NCI-H2227 (cell line): ENCODE results near the gene MYO1B.
A peak's percentile ranks its signal among the peaks of the same experiment; 100 is the strongest.

Experiments
- DNase-seq: peaks from one replicate; lab custom pipeline; 2025; ENCODE audit not compliant: unreplicated experiment; lab: John Stamatoyannopoulos, UW

MYO1B gene

GRCh38 chr2:191245046-191245868 lies at the start of gene MYO1B:
MYO1B (plus strand) TSS chr2:191245404; CDS start chr2:191276896, 31,492 bp downstream.
- DNase-seq: peak; percentile 86

GRCh38 chr2:191197096-191197495 lies 48.1 kb upstream of the MYO1B start:
- DNase-seq: no peak

DNA sequence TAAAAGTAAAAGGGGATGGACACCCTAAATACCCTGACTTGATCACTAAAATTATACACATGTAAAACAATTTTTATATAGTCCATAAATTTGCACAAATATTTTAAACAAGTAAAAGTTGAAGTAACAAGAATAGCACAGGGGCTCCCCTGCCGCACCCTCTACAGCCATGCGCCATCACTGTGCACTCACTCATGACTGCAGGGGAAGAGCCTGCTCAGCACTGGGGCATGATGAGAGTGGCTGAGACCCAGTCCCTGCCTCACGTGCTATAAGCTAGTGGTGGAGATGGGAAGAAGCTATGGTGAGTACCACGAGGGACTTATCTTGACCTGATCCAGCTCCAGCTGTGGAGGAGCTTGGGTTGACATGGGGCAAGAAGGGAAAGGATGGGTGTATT lies 46.9 kb upstream of the MYO1B start:
- DNase-seq: no peak

- DNase-seq: no peak
Measured at GRCh38 chr2:191199929-191200512, 45.2 kb upstream of the MYO1B start.

DNA sequence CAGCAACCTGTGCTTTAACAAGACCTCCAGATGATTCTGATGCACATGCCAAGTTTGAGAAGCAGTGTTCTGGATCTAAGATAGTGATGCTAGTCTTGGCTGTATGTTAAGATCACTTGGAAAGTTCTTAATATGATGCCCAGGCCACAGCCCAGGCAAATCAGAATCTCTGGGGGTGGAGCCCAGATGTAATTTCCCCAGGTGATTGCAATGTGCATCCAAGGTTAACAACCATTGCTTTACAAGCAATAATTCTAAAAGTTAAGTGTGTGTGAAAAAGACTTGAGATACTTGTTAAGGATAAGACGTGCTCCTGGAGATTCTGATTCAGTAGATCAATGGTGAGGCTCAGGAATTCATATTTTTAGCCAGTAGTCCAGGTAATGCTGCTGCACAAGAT lies 44.3 kb upstream of the MYO1B start:
- no peak for DNase-seq

DNA sequence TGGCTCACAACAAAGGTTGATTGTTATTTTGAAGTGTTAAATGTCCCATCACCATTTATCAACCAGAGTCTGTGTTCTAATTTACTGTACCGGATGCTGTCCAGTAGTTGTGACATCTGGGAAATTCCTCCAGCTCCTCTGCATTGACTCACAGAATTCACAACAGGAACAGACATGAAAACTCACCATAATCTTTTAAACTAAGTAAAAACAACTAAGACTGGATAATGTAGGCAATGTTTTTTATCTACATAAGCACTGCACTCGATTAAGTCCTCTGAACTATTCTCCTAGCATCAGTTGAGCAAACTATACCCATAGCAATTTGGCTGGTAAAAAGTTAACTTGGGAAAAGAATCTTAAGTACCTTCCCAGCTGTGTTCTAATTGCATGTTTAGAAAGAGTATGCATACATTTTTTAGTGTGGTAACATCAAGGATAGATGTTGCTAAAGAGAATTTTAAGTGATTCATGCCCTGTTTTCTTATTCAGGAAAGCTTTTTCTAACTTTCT lies 42.9 kb upstream of the MYO1B start:
- DNase-seq: no peak

DNA sequence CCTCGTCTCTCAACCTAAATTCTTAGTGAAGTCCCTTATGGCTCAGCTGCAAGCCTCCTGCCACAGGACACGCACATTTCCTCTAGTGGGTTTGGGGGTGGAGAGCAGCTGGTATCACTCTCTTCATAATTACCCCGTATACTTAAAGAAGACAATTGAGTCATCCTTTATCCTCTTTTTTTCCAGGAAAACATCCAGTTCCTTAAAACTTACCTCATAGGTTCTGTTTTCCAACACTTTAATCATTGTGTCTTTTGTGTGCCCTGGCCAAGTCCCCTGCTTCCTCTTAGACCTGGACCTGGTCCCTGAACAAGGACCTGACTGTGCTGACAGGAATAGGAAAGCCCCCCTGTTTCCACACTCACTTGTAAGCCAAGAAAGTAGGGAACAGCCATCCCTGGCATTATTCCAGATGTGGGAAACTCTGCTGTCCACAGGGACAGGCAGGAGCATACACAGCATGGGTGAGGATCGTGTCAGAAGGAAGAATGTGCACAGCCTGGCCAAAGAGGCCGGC lies 42.3 kb upstream of the MYO1B start:
- no peak for DNase-seq

GRCh38 chr2:191204433-191204832 lies 40.8 kb upstream of the MYO1B start:
- DNase-seq: no peak

DNA sequence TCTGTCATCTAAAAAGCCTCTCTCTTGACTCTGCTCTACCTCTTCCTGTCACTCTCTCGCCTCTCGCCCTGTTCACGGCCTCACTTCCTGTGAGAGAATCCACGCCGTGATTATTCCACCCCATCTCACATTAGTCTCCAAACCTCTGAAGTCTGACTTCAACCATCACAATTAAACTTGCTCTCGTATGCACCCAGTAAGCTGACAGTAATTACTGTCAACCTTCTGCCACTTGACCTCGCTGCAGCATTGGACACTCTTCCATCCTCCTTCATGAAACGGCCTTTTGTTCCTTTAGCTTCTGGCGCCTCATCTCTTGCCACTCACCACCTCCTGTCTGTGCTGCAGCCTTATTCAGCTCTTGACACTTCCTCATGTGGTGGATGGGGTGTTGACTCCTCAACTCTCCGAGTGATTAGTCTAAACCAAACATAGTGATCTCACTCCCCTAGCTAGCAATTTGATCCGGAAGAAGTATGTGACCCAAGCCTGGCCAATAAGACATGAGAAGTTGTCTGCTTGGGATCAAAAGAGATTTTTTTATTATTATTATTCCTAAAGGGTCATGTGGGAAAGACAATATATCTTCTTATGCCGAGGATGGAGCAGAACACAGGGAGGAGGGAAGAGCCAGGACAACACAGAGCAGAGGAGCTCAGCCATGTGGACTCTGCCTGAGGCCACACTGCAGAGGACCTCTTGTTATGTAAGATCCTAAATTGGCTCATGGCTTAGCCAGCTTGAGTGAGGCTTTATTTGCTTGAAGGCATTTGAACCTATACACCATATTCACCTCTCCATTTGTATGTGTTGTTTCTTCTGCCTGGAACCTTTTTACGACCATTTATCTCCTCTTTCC lies 38.4 kb upstream of the MYO1B start:
- peak; percentile 76 for DNase-seq

- no peak for DNase-seq
Measured at GRCh38 chr2:191209340-191209739, 35.9 kb upstream of the MYO1B start.

DNA sequence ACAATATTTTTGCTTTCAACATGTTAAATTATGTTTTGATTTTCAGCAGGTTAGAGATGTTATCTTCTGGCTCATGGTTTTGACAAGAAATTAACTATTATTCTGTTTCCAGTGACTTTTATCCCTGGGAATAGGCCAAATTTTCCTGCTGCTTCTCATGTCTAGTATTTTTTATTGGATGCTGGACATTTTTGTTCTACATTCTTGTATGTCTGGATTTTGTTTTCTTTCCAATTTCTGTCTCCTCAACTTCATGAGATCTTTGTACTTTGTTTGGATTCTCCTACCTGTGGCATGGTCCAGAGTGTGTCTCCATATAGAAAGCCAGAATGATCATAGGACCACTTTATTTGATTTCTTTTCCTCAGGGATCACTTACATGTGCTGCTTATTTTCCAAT lies 33.1 kb upstream of the MYO1B start:
- no peak for DNase-seq

GRCh38 chr2:191213333-191213732 lies 31.9 kb upstream of the MYO1B start:
- no peak for DNase-seq

DNA sequence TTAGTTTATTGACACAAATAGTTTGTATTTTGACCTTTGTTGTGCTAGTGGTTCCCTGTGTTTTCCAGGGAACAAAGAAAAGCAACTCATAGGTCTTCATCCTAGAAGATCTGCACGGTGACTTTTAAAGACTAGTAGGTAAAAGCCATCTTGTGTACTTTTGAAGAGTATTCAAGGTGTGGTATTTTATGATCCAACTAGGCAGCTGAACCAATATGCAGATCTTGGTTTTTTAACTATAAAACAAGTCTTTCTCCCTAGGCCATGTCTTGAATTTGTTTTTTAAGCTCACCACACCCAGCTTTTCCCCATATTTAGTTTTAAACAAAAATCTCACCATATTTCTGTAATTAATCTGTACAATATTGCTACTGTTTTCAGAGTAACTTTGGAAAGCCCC lies 30.0 kb upstream of the MYO1B start:
- no peak for DNase-seq

- no peak for DNase-seq
Measured at GRCh38 chr2:191215666-191216065, 29.5 kb upstream of the MYO1B start.

- no peak for DNase-seq
Measured at GRCh38 chr2:191217580-191217979, 27.6 kb upstream of the MYO1B start.

DNA sequence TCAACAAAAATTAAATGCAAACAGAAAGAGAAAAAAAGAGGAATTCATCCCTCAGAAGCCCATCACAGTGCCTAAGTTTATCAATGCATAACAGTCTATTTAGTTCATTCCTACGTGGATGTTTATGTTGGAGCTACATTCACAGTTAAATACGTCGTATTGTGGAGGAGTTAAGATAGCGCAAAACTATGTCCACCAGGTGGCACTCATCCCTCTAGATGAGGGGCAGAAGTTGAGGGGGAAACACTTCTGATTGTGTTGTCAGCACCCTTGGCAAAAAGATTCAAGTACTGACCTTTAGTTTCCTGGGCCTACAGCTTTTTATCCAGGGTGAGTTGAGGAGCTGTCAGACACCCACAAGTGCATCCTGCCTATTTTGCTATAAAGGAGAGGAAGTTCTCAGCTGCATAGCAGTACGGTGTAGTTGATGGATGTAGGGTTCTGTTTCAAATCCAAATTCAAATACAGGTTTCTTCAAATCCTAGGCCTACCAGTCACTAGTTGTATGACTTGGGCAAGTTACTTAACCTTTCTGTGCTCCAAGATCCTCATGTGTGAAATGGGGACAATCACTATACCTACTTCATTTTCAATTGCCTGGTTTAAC lies 26.8 kb upstream of the MYO1B start:
- DNase-seq: peak; percentile 87

GRCh38 chr2:191220671-191221070 lies 24.5 kb upstream of the MYO1B start:
- no peak for DNase-seq

DNA sequence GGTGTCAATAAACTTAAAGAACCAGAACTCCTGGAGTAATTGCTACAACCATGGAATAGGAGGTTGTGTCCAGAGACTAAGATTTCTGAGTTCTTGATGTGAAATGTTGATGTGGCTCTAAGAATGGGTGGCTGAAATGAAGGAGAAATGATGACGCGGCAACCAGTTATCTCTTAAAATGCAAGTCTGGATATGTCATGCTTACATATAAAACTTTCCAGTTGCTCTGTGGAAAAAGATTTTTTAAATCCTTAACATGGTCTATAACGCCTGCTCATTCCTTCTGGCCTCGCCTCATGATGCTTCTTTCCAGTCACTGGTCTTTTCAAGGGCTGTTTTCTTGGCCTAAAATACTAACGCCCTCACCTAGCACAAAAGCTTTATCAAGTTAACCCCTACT lies 23.5 kb upstream of the MYO1B start:
- no peak for DNase-seq

DNA sequence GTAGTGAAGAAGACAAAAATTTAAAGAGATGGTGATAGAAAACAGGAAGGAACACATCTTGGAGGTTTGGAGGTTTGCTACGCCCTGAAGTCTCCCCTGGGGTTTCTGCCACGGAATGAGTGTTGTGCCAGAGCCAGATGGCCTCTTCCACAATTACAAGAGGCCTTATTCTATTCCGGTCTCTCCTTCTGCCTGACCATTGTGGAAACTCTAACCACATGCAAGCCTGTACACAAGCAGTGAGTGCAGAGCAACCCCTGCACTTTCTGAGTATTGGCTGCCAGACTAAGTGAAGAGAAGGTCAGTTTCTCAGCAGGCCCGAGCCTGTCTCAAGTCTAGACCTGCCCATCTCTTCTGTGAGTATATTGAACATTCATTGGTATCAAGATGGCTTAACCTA lies 22.7 kb upstream of the MYO1B start:
- no peak for DNase-seq

DNA sequence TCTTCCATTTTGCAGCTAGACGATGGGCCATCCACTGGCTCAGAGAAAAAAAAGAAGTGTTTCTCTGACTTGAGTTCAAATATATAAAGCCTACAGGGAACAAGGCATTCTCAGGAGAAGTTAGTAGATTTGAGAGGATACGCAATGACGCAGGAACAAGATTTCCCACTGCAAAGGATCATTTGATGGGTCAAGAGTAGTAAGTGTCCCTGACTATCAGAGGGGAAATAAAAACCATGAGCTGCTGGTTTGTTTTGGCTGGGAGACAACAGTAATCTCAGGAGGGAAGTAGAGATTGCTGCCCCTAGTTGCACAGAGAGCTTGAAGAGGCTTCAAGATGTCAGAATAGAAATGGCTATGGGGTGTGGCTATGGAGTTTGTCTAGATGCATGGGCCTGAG lies 22.3 kb upstream of the MYO1B start:
- no peak for DNase-seq

- peak; percentile 74 for DNase-seq
Measured at GRCh38 chr2:191225126-191225525, 20.1 kb upstream of the MYO1B start.
